GM12865 (cell line): Measurements from ENCODE around the gene PLEKHA6.

ENCODE experiments used
- DNase-seq: peaks from one replicate; pipeline ENCODE4 v3.0.0; 2010; ENCODE audit warnings: low read depth
- H3K4me3 ChIP-seq: 2 replicates; pipeline ENCODE4 v1.5.1; 2011; ENCODE audit warnings: mild to moderate bottlenecking, low read depth, low read length, control low read depth
- CTCF ChIP-seq: IDR thresholded peaks from 2 replicates; pipeline ENCODE4 v1.5.1; 2011; ENCODE audit warnings: low read length, control low read depth, low read depth, inconsistent platforms; ENCODE audit not compliant: insufficient read depth; ENCODE audit errors: missing control alignments

Gene PLEKHA6

DNA sequence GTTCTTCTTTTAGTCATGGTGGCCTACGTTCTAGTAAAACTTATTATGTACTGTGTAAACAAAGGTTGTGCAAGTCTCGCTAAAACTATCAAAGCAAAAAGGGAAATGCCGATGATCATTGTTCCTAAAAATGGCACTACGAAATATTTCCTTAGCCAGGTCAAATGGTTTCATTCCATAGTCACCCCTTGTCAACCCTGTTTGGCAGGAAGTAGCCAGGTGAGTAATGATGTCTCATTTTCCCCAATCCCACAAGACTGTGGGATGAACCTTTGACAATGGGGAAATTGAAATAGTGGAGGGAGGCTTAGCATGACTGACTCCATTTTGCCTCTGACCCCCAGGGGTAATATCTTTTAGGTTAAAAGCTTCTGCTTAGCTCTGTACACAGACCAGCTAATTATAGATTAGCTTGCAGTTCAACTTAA lies 188.0 kb downstream of the PLEKHA6 start:
- no peak for DNase-seq
- TF ChIP-seq CTCF = no peak
- no peak overlapping the region for H3K4me3 ChIP-seq

DNA sequence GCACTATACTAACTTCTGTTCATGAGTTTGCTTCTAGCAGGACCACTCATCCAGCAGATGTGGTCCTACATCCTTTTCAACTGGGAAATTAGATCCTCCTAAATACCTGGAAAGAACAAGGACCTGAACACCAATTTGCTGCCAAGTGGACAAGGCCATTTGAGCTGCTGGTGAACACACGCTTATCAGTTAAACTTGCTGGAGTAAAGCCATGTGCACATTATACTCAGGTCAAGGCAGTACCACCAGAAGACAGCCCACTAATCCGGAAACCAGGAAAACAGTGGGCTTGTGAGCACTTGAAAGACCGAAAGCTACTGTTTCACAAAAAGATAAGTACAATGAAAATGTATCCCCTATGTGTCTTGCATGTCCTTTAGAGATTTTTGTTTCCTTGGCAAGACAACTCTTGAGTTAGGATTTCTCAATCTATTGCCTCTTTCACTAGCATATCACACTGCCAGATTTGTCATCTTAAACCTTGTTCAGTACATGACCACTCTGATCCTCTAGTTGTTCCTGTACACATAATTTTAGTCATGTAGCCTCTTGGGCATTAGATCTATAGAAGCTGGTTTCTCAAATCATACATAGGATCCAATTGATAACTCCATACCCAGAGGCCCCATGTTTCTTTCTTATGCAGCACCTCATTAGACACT lies 189.1 kb downstream of the PLEKHA6 start:
- TF ChIP-seq CTCF = no peak
- H3K4me3 ChIP-seq = no peak overlapping the region
- no peak for DNase-seq

DNA sequence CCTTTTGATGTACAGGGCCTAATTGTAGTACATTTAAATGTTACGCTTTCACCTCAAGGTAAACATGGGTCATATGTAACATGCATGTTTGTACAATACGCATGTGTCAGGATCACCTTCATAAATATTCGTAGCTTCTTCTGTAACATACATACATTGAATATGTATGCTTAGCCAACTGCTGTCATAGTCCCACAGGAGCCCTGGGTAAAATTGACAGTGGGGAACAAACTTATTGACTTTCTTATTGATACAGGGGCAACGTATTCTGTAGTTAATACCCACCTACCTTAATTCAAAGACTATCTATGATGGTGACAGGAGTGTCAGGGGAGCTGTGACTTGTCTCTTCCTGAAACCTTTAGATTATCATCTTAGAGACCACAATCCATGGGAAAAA lies 189.9 kb downstream of the PLEKHA6 start:
- DNase-seq = no peak
- TF ChIP-seq CTCF = no peak
- H3K4me3 ChIP-seq = no peak overlapping the region
